Activated naive CD4-positive, alpha-beta T cell treated with anti-CD3 and anti-CD28 coated beads, Interleukin-2, amount 10 ng/mL, durations not matched to agents 7 days and 5 days (primary cell): Measurements from ENCODE around the gene HSPBAP1.

Experiments
- CTCF ChIA-PET: fragments of 350-600 bp; sonication (Branson Sonifier 250); formaldehyde crosslinking; loops from one replicate; lab custom pipeline; 2021; ENCODE audit warnings: antibody characterized with exemption; lab: Charles Lee
- DNase-seq: peaks from one replicate; pipeline ENCODE4 v3.0.0-alpha.2; 2020
- H3K27ac Mint-ChIP-seq: one replicate; pipeline ENCODE4 v1.8.0; 2021; ENCODE audit warnings: mild to moderate bottlenecking, moderate library complexity, mixed read lengths
- H3K27me3 Mint-ChIP-seq: one replicate; pipeline ENCODE4 v1.8.0; 2021; ENCODE audit warnings: mild to moderate bottlenecking, mixed read lengths
- H3K36me3 Mint-ChIP-seq: one replicate; pipeline ENCODE4 v1.8.0; 2021; ENCODE audit warnings: mixed read lengths
- H3K4me1 Mint-ChIP-seq: one replicate; pipeline ENCODE4 v1.8.0; 2021; ENCODE audit warnings: mixed read lengths
- H3K4me3 Mint-ChIP-seq: one replicate; pipeline ENCODE4 v1.8.0; 2021; ENCODE audit warnings: mild to moderate bottlenecking, moderate library complexity, mixed read lengths
- H3K9me3 Mint-ChIP-seq: one replicate; pipeline ENCODE4 v1.8.0; 2021; ENCODE audit warnings: mixed read lengths

HSPBAP1 gene

GRCh38 chr3:122793568-122794416 lies at the start of gene HSPBAP1:
TSS of gene HSPBAP1 (minus strand) at chr3:122793831. CDS start at chr3:122793680, 151 bp downstream.
- CTCF ChIA-PET = interaction anchor here (1.0 kb wide), 1 partner anchor 9 kb away, joined by 4 read pairs; no protein-coding TSS in a partner anchor
- H3K4me3 Mint-ChIP-seq = peak within 1 kb of the TSS; percentile 80
- peaks cover 41% of the 10 kb centered on the region for H3K4me1 Mint-ChIP-seq
- H3K36me3 Mint-ChIP-seq = peaks cover 6% of the 10 kb centered on the region
- H3K9me3 Mint-ChIP-seq = no peaks in the 10 kb centered on the region
- no peaks in the 10 kb centered on the region for H3K27me3 Mint-ChIP-seq
- H3K27ac Mint-ChIP-seq = peak within 1 kb of the TSS; percentile 90
- peak; percentile 95 for DNase-seq

GRCh38 chr3:122835590-122835989 lies 42.0 kb upstream of the HSPBAP1 start:
- DNase-seq = no peak
- no peaks in the 10 kb centered on the region for H3K27me3 Mint-ChIP-seq
- H3K9me3 Mint-ChIP-seq = peaks cover 4% of the 10 kb centered on the region
- H3K4me3 Mint-ChIP-seq = no peak overlapping the region
- no peak overlapping the region for H3K27ac Mint-ChIP-seq
- peaks cover 15% of the 10 kb centered on the region for H3K36me3 Mint-ChIP-seq
- CTCF ChIA-PET = no interaction called here
- H3K4me1 Mint-ChIP-seq = no peaks in the 10 kb centered on the region

GRCh38 chr3:122828281-122828680 lies 34.6 kb upstream of the HSPBAP1 start:
- DNase-seq = no peak
- no peaks in the 10 kb centered on the region for H3K4me1 Mint-ChIP-seq
- no peaks in the 10 kb centered on the region for H3K27me3 Mint-ChIP-seq
- CTCF ChIA-PET = no interaction called here
- no peaks in the 10 kb centered on the region for H3K9me3 Mint-ChIP-seq
- peak overlapping the region; percentile 50 for H3K27ac Mint-ChIP-seq
- no peak overlapping the region for H3K4me3 Mint-ChIP-seq
- peaks cover 8% of the 10 kb centered on the region for H3K36me3 Mint-ChIP-seq

- Mint-ChIP-seq H3K4me1 (no peaks in the 10 kb centered on the region), H3K4me3 (no peak overlapping the region), H3K27ac (no peak overlapping the region), H3K36me3 (peaks cover 6% of the 10 kb centered on the region), H3K27me3 (no peaks in the 10 kb centered on the region), H3K9me3 (no peaks in the 10 kb centered on the region)
- CTCF ChIA-PET = no interaction called here
- DNase-seq = no peak
Observed at GRCh38 chr3:122826278-122826677, 32.6 kb upstream of the HSPBAP1 start.

GRCh38 chr3:122825460-122825859 lies 31.8 kb upstream of the HSPBAP1 start:
- H3K27ac Mint-ChIP-seq = no peak overlapping the region
- H3K36me3 Mint-ChIP-seq = peaks cover 6% of the 10 kb centered on the region
- DNase-seq = no peak
- H3K27me3 Mint-ChIP-seq = no peaks in the 10 kb centered on the region
- H3K4me3 Mint-ChIP-seq = no peak overlapping the region
- CTCF ChIA-PET = no interaction called here
- H3K4me1 Mint-ChIP-seq = no peaks in the 10 kb centered on the region
- H3K9me3 Mint-ChIP-seq = no peaks in the 10 kb centered on the region

GRCh38 chr3:122824465-122825381 lies 31.1 kb upstream of the HSPBAP1 start:
- CTCF ChIA-PET = interaction anchor here (0.6 kb wide), 1 partner anchor 10 kb away, joined by 4 read pairs; no protein-coding TSS in a partner anchor
- no peak overlapping the region for H3K4me3 Mint-ChIP-seq
- H3K9me3 Mint-ChIP-seq = no peaks in the 10 kb centered on the region
- H3K27me3 Mint-ChIP-seq = no peaks in the 10 kb centered on the region
- no peak for DNase-seq
- H3K36me3 Mint-ChIP-seq = peaks cover 6% of the 10 kb centered on the region
- H3K4me1 Mint-ChIP-seq = no peaks in the 10 kb centered on the region
- H3K27ac Mint-ChIP-seq = no peak overlapping the region

GRCh38 chr3:122816587-122816986 lies 23.0 kb upstream of the HSPBAP1 start:
- Mint-ChIP-seq H3K4me3 (no peak overlapping the region), H3K36me3 (peaks cover 5% of the 10 kb centered on the region), H3K27me3 (no peaks in the 10 kb centered on the region), H3K27ac (no peak overlapping the region), H3K4me1 (no peaks in the 10 kb centered on the region), H3K9me3 (no peaks in the 10 kb centered on the region)
- no peak for DNase-seq
- CTCF ChIA-PET = no interaction called here

GRCh38 chr3:122810734-122811133 lies 17.1 kb upstream of the HSPBAP1 start:
- Mint-ChIP-seq H3K27me3 (no peaks in the 10 kb centered on the region), H3K9me3 (no peaks in the 10 kb centered on the region), H3K4me1 (no peaks in the 10 kb centered on the region), H3K4me3 (no peak overlapping the region), H3K36me3 (peaks cover 8% of the 10 kb centered on the region), H3K27ac (no peak overlapping the region)
- CTCF ChIA-PET = no interaction called here
- DNase-seq = no peak

GRCh38 chr3:122803977-122804376 lies 10.3 kb upstream of the HSPBAP1 start:
- Mint-ChIP-seq H3K9me3 (no peaks in the 10 kb centered on the region), H3K27me3 (no peaks in the 10 kb centered on the region), H3K4me1 (no peaks in the 10 kb centered on the region), H3K27ac (no peak overlapping the region), H3K36me3 (peaks cover 6% of the 10 kb centered on the region), H3K4me3 (no peak overlapping the region)
- CTCF ChIA-PET = no interaction called here
- no peak for DNase-seq

GRCh38 chr3:122802323-122802722 lies 8.7 kb upstream of the HSPBAP1 start:
- Mint-ChIP-seq H3K4me3 (no peak overlapping the region), H3K4me1 (peaks cover 4% of the 10 kb centered on the region), H3K27me3 (no peaks in the 10 kb centered on the region), H3K36me3 (peaks cover 3% of the 10 kb centered on the region), H3K9me3 (no peaks in the 10 kb centered on the region), H3K27ac (no peak overlapping the region)
- no peak for DNase-seq
- CTCF ChIA-PET = no interaction called here

GRCh38 chr3:122800706-122801237 lies 7.1 kb upstream of the HSPBAP1 start:
- Mint-ChIP-seq H3K27ac (no peak overlapping the region), H3K9me3 (no peaks in the 10 kb centered on the region), H3K4me3 (no peak overlapping the region), H3K27me3 (no peaks in the 10 kb centered on the region), H3K4me1 (peaks cover 19% of the 10 kb centered on the region), H3K36me3 (peaks cover 5% of the 10 kb centered on the region)
- CTCF ChIA-PET = no interaction called here
- DNase-seq = no peak

GRCh38 chr3:122800031-122800430 lies 6.4 kb upstream of the HSPBAP1 start:
- no peak for DNase-seq
- Mint-ChIP-seq H3K27me3 (no peaks in the 10 kb centered on the region), H3K27ac (no peak overlapping the region), H3K4me1 (peaks cover 22% of the 10 kb centered on the region), H3K4me3 (no peak overlapping the region), H3K9me3 (no peaks in the 10 kb centered on the region), H3K36me3 (peaks cover 5% of the 10 kb centered on the region)
- CTCF ChIA-PET = no interaction called here

- DNase-seq = no peak
- no peaks in the 10 kb centered on the region for H3K27me3 Mint-ChIP-seq
- no peak overlapping the region for H3K4me3 Mint-ChIP-seq
- H3K4me1 Mint-ChIP-seq = peaks cover 26% of the 10 kb centered on the region
- CTCF ChIA-PET = no interaction called here
- H3K9me3 Mint-ChIP-seq = no peaks in the 10 kb centered on the region
- peaks cover 5% of the 10 kb centered on the region for H3K36me3 Mint-ChIP-seq
- no peak overlapping the region for H3K27ac Mint-ChIP-seq
Observed at GRCh38 chr3:122799322-122799721, 5.7 kb upstream of the HSPBAP1 start.

- H3K4me3 Mint-ChIP-seq = no peak overlapping the region
- peak overlapping the region; percentile 1 for H3K27ac Mint-ChIP-seq
- H3K27me3 Mint-ChIP-seq = no peaks in the 10 kb centered on the region
- no peaks in the 10 kb centered on the region for H3K9me3 Mint-ChIP-seq
- DNase-seq = no peak
- CTCF ChIA-PET = no interaction called here
- peaks cover 6% of the 10 kb centered on the region for H3K36me3 Mint-ChIP-seq
- H3K4me1 Mint-ChIP-seq = peaks cover 39% of the 10 kb centered on the region
Observed at GRCh38 chr3:122797291-122797690, 3.7 kb upstream of the HSPBAP1 start.
